Astrocyte of the spinal cord (primary cell): ENCODE data around the gene BAG3.

Experiments
- DNase-seq: peaks from one replicate; pipeline ENCODE4 v3.0.0; 2011; ENCODE audit warnings: low read depth, low spot score
- H3K4me3 ChIP-seq: 2 replicates; pipeline ENCODE4 v1.5.1; 2011; ENCODE audit warnings: low read depth, mild to moderate bottlenecking, low read length, moderate library complexity
- in situ Hi-C: cut with HindIII; loops from 2 replicates; pipeline ENCODE4 v1.10.0; 2017; ENCODE audit warnings: low sequenced_read_pairs
- TF ChIP-seq, protein P1 (sequence below): IDR thresholded peaks from 2 replicates; pipeline ENCODE4 v1.5.1; 2012; ENCODE audit warnings: low read depth, mild to moderate bottlenecking, low read length, inconsistent platforms

BAG3 gene

DNA sequence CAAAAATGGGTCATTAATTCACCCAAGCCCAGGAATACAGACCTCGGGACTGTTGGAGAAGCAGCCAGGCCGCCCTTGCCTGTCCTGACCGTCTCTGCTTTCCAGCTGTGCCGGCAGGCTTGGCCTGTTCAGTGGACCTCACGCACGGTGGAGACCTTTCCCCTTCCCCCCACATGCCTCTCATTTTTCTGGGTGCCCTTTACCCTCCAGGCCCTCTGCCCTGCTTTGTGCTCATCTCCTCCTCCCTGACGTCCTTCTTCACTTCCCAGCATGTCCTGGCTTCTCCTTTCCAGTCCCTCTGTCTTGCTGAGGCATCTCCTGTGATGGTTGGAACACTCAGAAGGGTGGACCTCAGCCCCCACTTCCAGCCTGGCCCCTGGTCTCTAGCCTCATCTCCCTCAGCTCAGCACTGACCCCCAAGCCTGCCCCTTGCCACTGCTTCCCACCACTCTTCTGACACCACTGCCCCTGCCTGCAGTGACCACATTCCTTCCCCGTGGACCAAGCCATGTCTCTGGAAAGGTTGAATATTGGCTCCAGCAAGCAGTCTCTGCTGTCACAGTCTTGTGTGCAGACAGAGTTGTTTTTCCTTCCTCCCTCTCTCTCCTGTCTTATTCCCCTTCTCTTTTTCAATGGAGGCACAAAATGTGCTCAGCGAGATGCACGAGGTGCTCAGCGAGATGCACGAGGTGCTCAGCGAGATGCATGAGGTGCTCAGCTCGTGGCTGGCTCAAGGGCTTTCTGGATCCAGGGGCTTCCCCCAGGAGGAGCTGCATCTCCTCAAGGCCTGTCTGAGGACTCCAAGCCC lies 14.9 kb downstream of the BAG3 start:
- no peak overlapping the region for H3K4me3 ChIP-seq
- no peak for DNase-seq
- TF ChIP-seq, protein P1, sequence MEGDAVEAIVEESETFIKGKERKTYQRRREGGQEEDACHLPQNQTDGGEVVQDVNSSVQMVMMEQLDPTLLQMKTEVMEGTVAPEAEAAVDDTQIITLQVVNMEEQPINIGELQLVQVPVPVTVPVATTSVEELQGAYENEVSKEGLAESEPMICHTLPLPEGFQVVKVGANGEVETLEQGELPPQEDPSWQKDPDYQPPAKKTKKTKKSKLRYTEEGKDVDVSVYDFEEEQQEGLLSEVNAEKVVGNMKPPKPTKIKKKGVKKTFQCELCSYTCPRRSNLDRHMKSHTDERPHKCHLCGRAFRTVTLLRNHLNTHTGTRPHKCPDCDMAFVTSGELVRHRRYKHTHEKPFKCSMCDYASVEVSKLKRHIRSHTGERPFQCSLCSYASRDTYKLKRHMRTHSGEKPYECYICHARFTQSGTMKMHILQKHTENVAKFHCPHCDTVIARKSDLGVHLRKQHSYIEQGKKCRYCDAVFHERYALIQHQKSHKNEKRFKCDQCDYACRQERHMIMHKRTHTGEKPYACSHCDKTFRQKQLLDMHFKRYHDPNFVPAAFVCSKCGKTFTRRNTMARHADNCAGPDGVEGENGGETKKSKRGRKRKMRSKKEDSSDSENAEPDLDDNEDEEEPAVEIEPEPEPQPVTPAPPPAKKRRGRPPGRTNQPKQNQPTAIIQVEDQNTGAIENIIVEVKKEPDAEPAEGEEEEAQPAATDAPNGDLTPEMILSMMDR, result no peak
- in situ Hi-C loops, result no loop called here

DNA sequence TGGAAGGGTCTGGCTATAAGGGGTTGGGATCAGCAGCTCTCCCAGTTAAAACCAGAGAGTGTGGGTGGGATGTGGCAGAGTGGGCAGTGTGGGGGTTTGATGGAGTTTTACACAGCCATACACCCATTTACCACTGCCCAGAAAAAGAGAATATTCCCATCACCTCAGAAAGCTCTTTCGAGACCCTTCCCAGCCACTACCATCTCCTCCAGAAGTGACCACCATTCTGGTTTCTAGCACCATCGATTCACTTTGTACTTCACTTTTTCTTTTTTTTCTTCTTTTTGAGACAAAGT lies 15.5 kb downstream of the BAG3 start:
- no peak for DNase-seq
- no peak overlapping the region for H3K4me3 ChIP-seq
- in situ Hi-C loops, result no loop called here
- TF ChIP-seq, protein P1, result no peak

DNA sequence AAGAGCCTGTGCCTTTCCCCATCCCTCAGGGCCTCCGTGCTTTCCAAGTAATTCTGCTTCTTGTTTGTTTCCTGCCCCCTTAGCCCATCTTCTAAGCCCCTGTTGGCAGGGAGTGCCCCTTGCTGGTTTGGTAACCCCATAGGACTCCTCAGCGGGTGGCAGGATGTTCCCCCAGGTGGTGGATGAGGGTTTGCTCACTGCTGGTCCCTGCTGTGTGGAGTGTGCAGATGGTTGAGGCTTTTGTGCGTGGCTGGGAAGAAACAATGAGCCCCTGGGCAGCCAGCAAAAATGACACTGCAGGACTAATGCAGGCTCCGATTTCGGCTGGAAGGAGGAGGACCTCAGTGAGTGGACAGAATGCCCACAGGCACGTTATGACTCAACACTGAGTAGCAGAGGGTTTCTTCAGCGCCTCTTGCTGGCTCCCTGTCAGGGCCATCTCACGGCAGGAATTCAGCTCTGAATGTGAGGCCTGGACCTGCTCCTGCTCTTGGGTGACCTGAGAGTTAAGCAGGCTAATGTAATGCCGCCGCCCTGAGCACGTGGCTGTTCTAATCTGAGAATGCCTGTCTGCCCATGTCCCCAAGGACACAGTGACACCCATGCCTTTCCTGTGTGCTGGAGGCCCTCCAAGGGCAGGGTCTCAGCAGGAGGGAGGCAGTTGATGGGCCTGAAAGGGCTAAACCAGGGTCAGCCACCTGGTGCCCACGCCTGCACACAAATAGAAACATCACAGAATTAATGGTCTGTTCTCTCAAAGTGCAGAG lies 16.6 kb downstream of the BAG3 start:
- TF ChIP-seq, protein P1, result no peak
- no peak overlapping the region for H3K4me3 ChIP-seq
- DNase-seq, result peak; percentile 96

GRCh38 chr10:119668461-119668860 lies 17.3 kb downstream of the BAG3 start:
- in situ Hi-C loops, result no loop called here
- no peak overlapping the region for H3K4me3 ChIP-seq
- TF ChIP-seq, protein P1, result no peak
- DNase-seq, result no peak

More for the DNA sequence above, 16.6 kb downstream of the BAG3 start:
- in situ Hi-C loops, result no loop called here

- no peak for DNase-seq
- no peak overlapping the region for H3K4me3 ChIP-seq
- TF ChIP-seq, protein P1, result no peak
- in situ Hi-C loops, result no loop called here
These were observed 18.2 kb downstream of the BAG3 start for GRCh38 chr10:119669331-119669730.

- in situ Hi-C loops, result no loop called here
- no peak for DNase-seq
- TF ChIP-seq, protein P1, result no peak
- no peak overlapping the region for H3K4me3 ChIP-seq
These were observed 18.9 kb downstream of the BAG3 start for GRCh38 chr10:119669975-119670640.
